GM08714 (cell line): ENCODE measurements around the gene WWC2.
"Not testable (repeated sequence)": the region's sequence is repeated elsewhere in the genome, so short reads cannot be mapped to it uniquely, and the experiment has no call there.

Source experiments
- H3K4me3 ChIP-seq: fragments of 200-500 bp; sonication (Bioruptor generic); 2 replicates; pipeline ENCODE4 v1.5.1; 2014; ENCODE audit warnings: mild to moderate bottlenecking, low read length, inconsistent platforms
- ZNF274 ChIP-seq: IDR thresholded peaks from 2 replicates; pipeline ENCODE4 v1.6.1; 2012; ENCODE audit warnings: mild to moderate bottlenecking, low read depth, low read length

The WWC2 gene

GRCh38 chr4:183183906-183184535 lies 85.0 kb downstream of the WWC2 start:
- no peak for TF ChIP-seq ZNF274

GRCh38 chr4:183185018-183185417 lies 86.0 kb downstream of the WWC2 start:
- H3K4me3 ChIP-seq: no peak overlapping the region
- TF ChIP-seq ZNF274: no peak

More at GRCh38 chr4:183183906-183184535, 85.0 kb downstream of the WWC2 start:
- H3K4me3 ChIP-seq: no peak overlapping the region

GRCh38 chr4:183185559-183185958 lies 86.5 kb downstream of the WWC2 start:
- no peak overlapping the region for H3K4me3 ChIP-seq
- TF ChIP-seq ZNF274: no peak

GRCh38 chr4:183186813-183187212 lies 87.8 kb downstream of the WWC2 start:
- no peak overlapping the region for H3K4me3 ChIP-seq
- TF ChIP-seq ZNF274: no peak

- TF ChIP-seq ZNF274: no peak
- H3K4me3 ChIP-seq: no peak overlapping the region
These were observed 92.0 kb downstream of the WWC2 start for GRCh38 chr4:183190900-183191527.

GRCh38 chr4:183191630-183192029 lies 92.6 kb downstream of the WWC2 start:
- no peak overlapping the region for H3K4me3 ChIP-seq
- no peak for TF ChIP-seq ZNF274

GRCh38 chr4:183192571-183192970 lies 93.5 kb downstream of the WWC2 start:
- no peak overlapping the region for H3K4me3 ChIP-seq
- TF ChIP-seq ZNF274: no peak

- not testable (repeated sequence) for H3K4me3 ChIP-seq
These were observed 94.8 kb downstream of the WWC2 start for GRCh38 chr4:183193730-183194338.

- no peak overlapping the region for H3K4me3 ChIP-seq
- TF ChIP-seq ZNF274: no peak
These were observed 96.5 kb downstream of the WWC2 start for GRCh38 chr4:183195534-183195933.

GRCh38 chr4:183197140-183197539 lies 98.1 kb downstream of the WWC2 start:
- no peak overlapping the region for H3K4me3 ChIP-seq
- no peak for TF ChIP-seq ZNF274

GRCh38 chr4:183200453-183200852 lies 101.4 kb downstream of the WWC2 start:
- H3K4me3 ChIP-seq: no peak overlapping the region
- no peak for TF ChIP-seq ZNF274

GRCh38 chr4:183201331-183201730 lies 102.3 kb downstream of the WWC2 start:
- H3K4me3 ChIP-seq: no peak overlapping the region
- TF ChIP-seq ZNF274: no peak

- H3K4me3 ChIP-seq: no peak overlapping the region
- no peak for TF ChIP-seq ZNF274
These were observed 103.5 kb downstream of the WWC2 start for GRCh38 chr4:183202523-183202922.

- no peak overlapping the region for H3K4me3 ChIP-seq
- TF ChIP-seq ZNF274: no peak
These were observed 105.7 kb downstream of the WWC2 start for GRCh38 chr4:183204793-183205192.

GRCh38 chr4:183205193-183205592 lies 106.1 kb downstream of the WWC2 start:
- no peak for TF ChIP-seq ZNF274
- H3K4me3 ChIP-seq: no peak overlapping the region
